Mucosa of descending colon (tissue), 3 donors: ENCODE measurements around the gene HHAT. TPM values are rescaled to one million over a fixed set of nuclear protein-coding genes. Genes with fewer than 3 reads are reported as not detected.

Source experiments
- ATAC-seq: fragments of 200-7000 bp; cut with Tn5 transposase; one replicate; pipeline ENCODE4 v1.9.1; 2020; ENCODE audit warnings: mild to moderate bottlenecking, moderate library complexity
- DNase-seq, 3 donors: peaks; one replicate each; pipeline ENCODE4 v3.0.0-alpha.2; 2020
- H3K36me3 ChIP-seq: fragments of 200-600 bp; one replicate; pipeline ENCODE4 v1.8.0; 2021; ENCODE audit warnings: low read depth, mild to moderate bottlenecking
- H3K4me1 ChIP-seq: fragments of 200-600 bp; one replicate; pipeline ENCODE4 v1.8.0; 2021; ENCODE audit warnings: low read depth, mild to moderate bottlenecking
- H3K4me3 ChIP-seq: fragments of 200-600 bp; one replicate; pipeline ENCODE4 v1.8.0; 2021; ENCODE audit warnings: mild to moderate bottlenecking
- H3K9me3 ChIP-seq: fragments of 200-600 bp; one replicate; pipeline ENCODE4 v1.8.0; 2021; ENCODE audit warnings: mild to moderate bottlenecking
- CTCF ChIP-seq: fragments of 200-600 bp; IDR thresholded peaks from one replicate; pipeline ENCODE4 v1.8.0; 2022; ENCODE audit warnings: antibody characterized with exemption, mild to moderate bottlenecking
- intact Hi-C, 2 donors: fragments of 100-400 bp; cut with DNase I in 1 of 2; cut with micrococcal nuclease in 1 of 2; formaldehyde crosslinking; loops; one replicate each; pipeline versions ENCODE4 v1.11.0 to v1.11.1; 2022; cut with DNase I, micrococcal nuclease
- total RNA-seq, 3 donors: library from RNA; stranded (reverse); fragmentation: NEBNext Ultra II Directional in 2 of 3; extraction: Animal tissue kit (Norgen Biotek cat#: 25700) in 2 of 3; gene quantifications; one replicate each; pipeline versions ENCODE4 v1.2.1 to v1.2.4, GENCODE V29; 2021 to 2023
- donor health status: DM: no; HTN: no; CAD: no; lungs with moderate emphysema.
- donor health status: DM: no; HTN: no; CAD: no.
- donor health status: DM: no; HTN: yes; CAD: no.

The HHAT gene
- total RNA-seq, 3 donors from 2014 or later, result 4.1 to 8.6 (median 5.9) TPM

GRCh38 chr1:210678306-210678705 is 349.6 kb downstream of the HHAT start:
- TF ChIP-seq CTCF, result no peak

GRCh38 chr1:210681158-210681557 is 352.5 kb downstream of the HHAT start:
- intact Hi-C loops, result no loop called here
- Histone ChIP-seq H3K36me3 (no peaks in the 10 kb centered on the region), H3K9me3 (no peaks in the 10 kb centered on the region), H3K4me1 (no peaks in the 10 kb centered on the region), H3K4me3 (no peak overlapping the region)
- no peak for DNase-seq
- ATAC-seq, result no peak
- no peak for TF ChIP-seq CTCF

More at GRCh38 chr1:210678306-210678705, 349.6 kb downstream of the HHAT start:
- no peak for ATAC-seq
- H3K4me3 ChIP-seq, result no peak overlapping the region
- no peaks in the 10 kb centered on the region for H3K36me3 ChIP-seq
- intact Hi-C loops, result no loop called here
- H3K4me1 ChIP-seq, result no peaks in the 10 kb centered on the region
- DNase-seq, result no peak
- no peaks in the 10 kb centered on the region for H3K9me3 ChIP-seq

GRCh38 chr1:210683403-210684047 is 354.8 kb downstream of the HHAT start:
- ATAC-seq, result no peak
- Histone ChIP-seq H3K4me3 (no peak overlapping the region), H3K9me3 (no peaks in the 10 kb centered on the region), H3K4me1 (no peaks in the 10 kb centered on the region), H3K36me3 (no peaks in the 10 kb centered on the region)
- DNase-seq, result no peak
- no peak for TF ChIP-seq CTCF
- intact Hi-C loops, result no loop called here

- Histone ChIP-seq H3K4me1 (no peaks in the 10 kb centered on the region), H3K9me3 (no peaks in the 10 kb centered on the region), H3K36me3 (no peaks in the 10 kb centered on the region), H3K4me3 (no peak overlapping the region)
- intact Hi-C loops, result no loop called here
- no peak for ATAC-seq
- no peak for DNase-seq
- no peak for TF ChIP-seq CTCF
Observed at GRCh38 chr1:210684466-210685294, 356.0 kb downstream of the HHAT start.

- H3K4me1 ChIP-seq, result no peaks in the 10 kb centered on the region
- TF ChIP-seq CTCF, result no peak
- H3K9me3 ChIP-seq, result no peaks in the 10 kb centered on the region
- ATAC-seq (no peak), DNase-seq (no peak)
- H3K36me3 ChIP-seq, result no peaks in the 10 kb centered on the region
- intact Hi-C loops, result no loop called here
- H3K4me3 ChIP-seq, result no peak overlapping the region
Observed at GRCh38 chr1:210685295-210685650, 356.6 kb downstream of the HHAT start.
